Activated T-helper 2 cell treated with anti-CD3 and anti-CD28 coated beads, Interferon-gamma antibody, Interleukin-2, Interleukin-4, amounts not matched to agents 10 μg/mL and 5 μg/mL and 100 μg/mL, durations not matched to agents 14 hours and 24 hours and 36 hours (primary cell): Measurements from ENCODE around the gene TGIF1. TPM values are rescaled to one million over a fixed set of nuclear protein-coding genes. Genes with fewer than 3 reads are reported as not detected.

Experiments
- DNase-seq: peaks from one replicate; pipeline ENCODE4 v3.0.0; 2021; ENCODE audit warnings: low spot score
- H3K27ac Mint-ChIP-seq: one replicate; pipeline ENCODE4 v1.8.0; 2021; ENCODE audit warnings: mixed read lengths
- H3K27me3 Mint-ChIP-seq: one replicate; pipeline ENCODE4 v1.8.0; 2021; ENCODE audit warnings: low read depth, mixed read lengths
- H3K36me3 Mint-ChIP-seq: one replicate; pipeline ENCODE4 v1.8.0; 2021; ENCODE audit warnings: low read depth, mixed read lengths
- H3K4me1 Mint-ChIP-seq: one replicate; pipeline ENCODE4 v1.8.0; 2021; ENCODE audit warnings: low read depth, mixed read lengths
- H3K4me3 Mint-ChIP-seq: one replicate; pipeline ENCODE4 v1.8.0; 2021; ENCODE audit warnings: low read depth, mild to moderate bottlenecking, moderate library complexity, mixed read lengths
- H3K9me3 Mint-ChIP-seq: one replicate; pipeline ENCODE4 v1.8.0; 2021; ENCODE audit warnings: mixed read lengths
- intact Hi-C: fragments of 100-400 bp; cut with micrococcal nuclease; formaldehyde crosslinking; loops from one replicate; pipeline ENCODE4 v1.15.1; 2023
- total RNA-seq: library from RNA; stranded (reverse); gene quantifications from 2 replicates; pipeline ENCODE4 v1.2.3, GENCODE V29; 2022

Gene TGIF1
- total RNA-seq, 1 donor from 2014 or later, result 53.5 TPM

DNA sequence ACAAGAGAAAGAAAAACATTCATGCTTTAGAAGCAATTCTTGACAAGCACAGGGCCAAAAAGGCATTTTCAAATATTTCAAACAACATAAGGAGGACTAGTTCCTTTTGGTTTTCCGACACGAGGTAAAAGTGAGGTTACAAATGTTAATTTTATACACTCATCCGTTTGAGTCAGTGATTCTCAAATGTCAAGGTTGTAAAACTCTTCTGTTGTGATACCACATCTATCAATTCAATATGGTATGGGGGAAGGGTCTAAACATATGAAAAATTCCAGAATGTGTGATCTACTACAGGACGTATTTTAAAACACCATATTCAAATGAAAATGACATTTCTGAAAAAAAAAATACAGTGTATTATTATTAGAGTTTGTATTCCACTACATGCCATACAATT is 52.7 kb downstream of the TGIF1 start:
- H3K9me3 Mint-ChIP-seq, result no peaks in the 10 kb centered on the region
- no peaks in the 10 kb centered on the region for H3K36me3 Mint-ChIP-seq
- DNase-seq, result no peak
- H3K27ac Mint-ChIP-seq, result no peak overlapping the region
- no peak overlapping the region for H3K4me3 Mint-ChIP-seq
- peaks cover 43% of the 10 kb centered on the region for H3K27me3 Mint-ChIP-seq
- H3K4me1 Mint-ChIP-seq, result peaks cover 10% of the 10 kb centered on the region
- intact Hi-C loops, result no loop called here

- H3K4me1 Mint-ChIP-seq, result peaks cover 4% of the 10 kb centered on the region
- intact Hi-C loops, result no loop called here
- no peak overlapping the region for H3K27ac Mint-ChIP-seq
- H3K36me3 Mint-ChIP-seq, result no peaks in the 10 kb centered on the region
- H3K4me3 Mint-ChIP-seq, result no peak overlapping the region
- no peaks in the 10 kb centered on the region for H3K9me3 Mint-ChIP-seq
- H3K27me3 Mint-ChIP-seq, result peaks cover 27% of the 10 kb centered on the region
- DNase-seq, result no peak
These were observed 54.7 kb downstream of the TGIF1 start for GRCh38 chr18:3504637-3505036.

DNA sequence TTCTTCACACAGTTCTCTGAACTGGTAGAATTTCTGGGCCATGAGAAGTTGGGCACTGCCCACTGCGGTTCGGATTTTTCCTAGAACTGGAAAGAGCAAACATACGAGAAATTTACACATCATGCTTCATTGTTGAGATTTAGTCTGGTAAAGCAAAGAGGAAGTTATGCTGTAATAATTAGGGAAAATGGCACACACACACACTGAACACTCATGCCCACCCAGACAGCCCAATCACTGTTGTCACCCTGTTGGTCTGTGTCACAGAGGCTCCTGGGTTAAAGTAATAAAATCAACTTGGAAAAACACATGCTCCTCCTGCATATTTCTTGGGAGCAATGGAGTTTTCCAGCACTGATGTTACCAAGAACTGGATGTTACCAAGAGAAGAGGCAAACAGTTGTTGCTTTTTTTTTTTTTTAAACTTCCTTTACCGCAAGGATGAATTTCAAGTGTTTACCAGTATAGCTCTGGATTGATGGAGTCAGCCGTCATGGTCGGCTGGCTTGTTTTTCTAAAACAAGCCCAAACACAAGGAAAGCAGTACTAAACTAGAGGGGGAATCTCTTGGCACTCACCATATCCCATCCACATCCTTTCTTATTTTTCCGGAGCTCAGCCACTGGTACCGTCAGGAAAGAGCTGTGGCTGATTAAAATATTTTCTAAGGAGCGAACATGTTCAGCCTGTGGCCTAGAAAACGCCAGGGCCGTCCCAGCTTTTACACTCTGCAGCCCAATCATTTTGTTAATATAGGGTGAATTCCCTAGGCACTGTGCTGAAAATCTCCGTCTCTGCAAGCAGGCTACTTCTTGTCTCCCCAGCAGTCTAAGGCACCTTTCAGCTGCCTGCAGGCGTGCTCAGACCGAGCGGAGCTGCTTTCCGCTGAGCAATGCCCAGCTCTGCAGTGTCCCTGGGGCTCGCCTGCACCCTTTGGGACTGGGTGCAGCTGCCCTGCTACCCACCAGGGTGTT is 58.9 kb downstream of the TGIF1 start:
- Mint-ChIP-seq H3K27me3 (no peaks in the 10 kb centered on the region), H3K9me3 (no peaks in the 10 kb centered on the region), H3K36me3 (no peaks in the 10 kb centered on the region), H3K4me1 (peaks cover 2% of the 10 kb centered on the region), H3K27ac (no peak overlapping the region), H3K4me3 (no peak overlapping the region)
- no peak for DNase-seq
- intact Hi-C loops, result no loop called here

Other genes starting within 250 kb of the TGIF1 start
- gene MYOM1, start 230.2 kb upstream of the TGIF1 start, total RNA-seq, result 0.62 and 2.4 TPM in 2 replicates
- gene MYL12A, start 202.4 kb upstream of the TGIF1 start, total RNA-seq, result 396 and 397 TPM in 2 replicates
- gene MYL12B, start 188.0 kb upstream of the TGIF1 start, total RNA-seq, result 243 and 245 TPM in 2 replicates